Activated CD4-positive, alpha-beta T cell treated with anti-CD3 and anti-CD28 coated beads for 4 hours (primary cell): ENCODE measurements around the gene CLMN.

Source experiments
- DNase-seq, 2 donors: peaks; one replicate each; pipeline ENCODE4 v3.0.0-alpha.2; 2020

Gene CLMN

GRCh38 chr14:95237121-95237957, 82.4 kb downstream of the CLMN start:
- no peak for DNase-seq

GRCh38 chr14:95236221-95236620, 83.5 kb downstream of the CLMN start:
- DNase-seq: no peak

GRCh38 chr14:95235767-95236166, 83.9 kb downstream of the CLMN start:
- DNase-seq: no peak

GRCh38 chr14:95235351-95235750, 84.4 kb downstream of the CLMN start:
- DNase-seq: no peak

GRCh38 chr14:95234426-95234825, 85.3 kb downstream of the CLMN start:
- DNase-seq: no peak

GRCh38 chr14:95233702-95234241, 85.9 kb downstream of the CLMN start:
- DNase-seq: no peak

GRCh38 chr14:95232894-95233584, 86.7 kb downstream of the CLMN start:
- no peak for DNase-seq

- DNase-seq: no peak
These were observed 87.6 kb downstream of the CLMN start for GRCh38 chr14:95231966-95232633.

GRCh38 chr14:95229749-95230148, 90.0 kb downstream of the CLMN start:
- no peak for DNase-seq

- no peak for DNase-seq
These were observed 91.5 kb downstream of the CLMN start for GRCh38 chr14:95228240-95228639.

- no peak for DNase-seq
These were observed 92.3 kb downstream of the CLMN start for GRCh38 chr14:95227279-95227860.

- DNase-seq: no peak
These were observed 92.9 kb downstream of the CLMN start for GRCh38 chr14:95226801-95227200.

- no peak for DNase-seq
These were observed 94.3 kb downstream of the CLMN start for GRCh38 chr14:95225251-95225887.

- DNase-seq: no peak
These were observed 96.8 kb downstream of the CLMN start for GRCh38 chr14:95222870-95223398.

GRCh38 chr14:95222151-95222631, 97.5 kb downstream of the CLMN start:
- DNase-seq: no peak

GRCh38 chr14:95221531-95221930, 98.2 kb downstream of the CLMN start:
- DNase-seq: no peak

GRCh38 chr14:95220663-95221231, 99.0 kb downstream of the CLMN start:
- DNase-seq: no peak

GRCh38 chr14:95218472-95219193, 101.1 kb downstream of the CLMN start:
- DNase-seq: no peak

- no peak for DNase-seq
These were observed 101.7 kb downstream of the CLMN start for GRCh38 chr14:95218006-95218405.

- no peak for DNase-seq
These were observed 102.3 kb downstream of the CLMN start for GRCh38 chr14:95217391-95217900.

GRCh38 chr14:95216008-95216407, 103.7 kb downstream of the CLMN start:
- no peak for DNase-seq
